Naive thymus-derived CD4-positive, alpha-beta T cell (primary cell): ENCODE data around the gene TSPAN15. TPM values are rescaled to one million over a fixed set of nuclear protein-coding genes. Genes with fewer than 3 reads are reported as not detected.

Experiments used
- ATAC-seq: fragments of 150-1000 bp; cut with Tn5 transposase; 2 replicates; pipeline ENCODE4 v1.10.0; 2021; ENCODE audit warnings: mild to moderate bottlenecking, moderate library complexity
- CTCF ChIA-PET: fragments of 350-600 bp; sonication (Branson Sonifier 250); formaldehyde crosslinking; loops from one replicate; lab custom pipeline; 2021; ENCODE audit warnings: antibody characterized with exemption; lab: Charles Lee
- POLR2A ChIA-PET: fragments of 350-600 bp; sonication (Branson Sonifier 250); formaldehyde crosslinking; loops from one replicate; lab custom pipeline; 2021; ENCODE audit warnings: antibody characterized with exemption, inconsistent platforms; lab: Charles Lee
- DNase-seq, 9 donors: peaks; one replicate each; pipeline versions ENCODE4 v3.0.0 to v3.0.0-alpha.2; 2020 to 2022; ENCODE audit warnings: mixed read lengths in 1 of 9
- H3K27ac ChIP-seq: one replicate; pipeline ENCODE4 v1.7.0; 2013; ENCODE audit warnings: mild to moderate bottlenecking, low read depth, low read length, moderate library complexity
- H3K27me3 ChIP-seq, 2 donors: one replicate each; pipeline ENCODE4 v1.7.0; 2013; ENCODE audit warnings: low read length in 2 of 2, mild to moderate bottlenecking in 2 of 2, moderate library complexity in 2 of 2; ENCODE audit not compliant: control insufficient read depth in 2 of 2, insufficient read depth in 2 of 2
- H3K36me3 ChIP-seq, 3 experiments: 1 replicate in 2 of 3; 2 replicates in 1 of 3; pipeline ENCODE4 v1.7.0; 2013; ENCODE audit warnings: low read length in 3 of 3, mild to moderate bottlenecking in 3 of 3, moderate library complexity in 1 of 3; ENCODE audit not compliant: insufficient read depth in 3 of 3, control insufficient read depth in 2 of 3
- H3K4me1 ChIP-seq, 2 donors: one replicate each; pipeline ENCODE4 v1.7.0; 2013; ENCODE audit warnings: low read length in 2 of 2, mild to moderate bottlenecking in 2 of 2, moderate library complexity in 1 of 2; ENCODE audit not compliant: control insufficient read depth in 2 of 2, insufficient read depth in 2 of 2
- H3K4me3 ChIP-seq: 2 replicates; pipeline ENCODE4 v1.7.0; 2013; ENCODE audit warnings: mild to moderate bottlenecking, low read length
- H3K9me3 ChIP-seq, 3 experiments: 1 replicate in 2 of 3; 2 replicates in 1 of 3; pipeline ENCODE4 v1.7.0; 2013; ENCODE audit warnings: low read length in 3 of 3; ENCODE audit not compliant: control insufficient read depth in 2 of 3
- H3K27ac Mint-ChIP-seq, 9 donors: one replicate each; pipeline ENCODE4 v1.8.0; 2020 to 2022; ENCODE audit warnings: mixed read lengths in 9 of 9, mild to moderate bottlenecking in 8 of 9, moderate library complexity in 5 of 9, inconsistent platforms in 2 of 9
- H3K27me3 Mint-ChIP-seq, 5 donors: one replicate each; pipeline ENCODE4 v1.8.0; 2021 to 2022; ENCODE audit warnings: mixed read lengths in 5 of 5, mild to moderate bottlenecking in 1 of 5
- H3K36me3 Mint-ChIP-seq, 5 donors: one replicate each; pipeline ENCODE4 v1.8.0; 2020 to 2022; ENCODE audit warnings: mixed read lengths in 5 of 5, mild to moderate bottlenecking in 3 of 5, inconsistent platforms in 1 of 5
- H3K4me1 Mint-ChIP-seq, 7 donors: one replicate each; pipeline ENCODE4 v1.8.0; 2020 to 2022; ENCODE audit warnings: mixed read lengths in 7 of 7, mild to moderate bottlenecking in 3 of 7, inconsistent platforms in 1 of 7
- H3K4me3 Mint-ChIP-seq, 10 donors: one replicate each; pipeline ENCODE4 v1.8.0; 2020 to 2022; ENCODE audit warnings: mild to moderate bottlenecking in 10 of 10, mixed read lengths in 10 of 10, moderate library complexity in 6 of 10, inconsistent platforms in 2 of 10
- H3K9me3 Mint-ChIP-seq, 11 donors: one replicate each; pipeline ENCODE4 v1.8.0; 2020 to 2022; ENCODE audit warnings: mixed read lengths in 11 of 11, mild to moderate bottlenecking in 4 of 11, inconsistent platforms in 1 of 11, moderate library complexity in 1 of 11
- intact Hi-C, 2 donors: fragments of 100-400 bp; cut with micrococcal nuclease; formaldehyde crosslinking; loops; one replicate each; pipeline ENCODE4 v1.15.1; 2023
- polyA plus RNA-seq, 2 donors: library from polyadenylated mRNA; unstranded; fragments of 300-500 nt; fragmentation: Illumina TruSeq; gene quantifications; one replicate each; pipeline ENCODE4 v1.2.3, GENCODE V29; 2021
- total RNA-seq, 6 experiments: library from RNA in 5 of 6; stranded (reverse) in 5 of 6; gene quantifications; 1 replicate in 5 of 6; 2 replicates in 1 of 6; pipeline ENCODE4 v1.2.3 and lab custom pipeline; 2021 to 2026

TSPAN15 gene
- total and polyA plus RNA-seq, 7 experiments from 2014 or later = 1.2 to 7.2 (median 2.1) TPM

GRCh38 chr10:69496352-69497230 is 45.3 kb downstream of the TSPAN15 start:
- no peak overlapping the region for H3K27ac Mint-ChIP-seq
- CTCF ChIA-PET = interaction anchor here (0.8 to 1.5 kb wide), 2 partner anchors 19 to 140 kb away, joined by 3 to 6 read pairs; no protein-coding TSS in a partner anchor

DNA sequence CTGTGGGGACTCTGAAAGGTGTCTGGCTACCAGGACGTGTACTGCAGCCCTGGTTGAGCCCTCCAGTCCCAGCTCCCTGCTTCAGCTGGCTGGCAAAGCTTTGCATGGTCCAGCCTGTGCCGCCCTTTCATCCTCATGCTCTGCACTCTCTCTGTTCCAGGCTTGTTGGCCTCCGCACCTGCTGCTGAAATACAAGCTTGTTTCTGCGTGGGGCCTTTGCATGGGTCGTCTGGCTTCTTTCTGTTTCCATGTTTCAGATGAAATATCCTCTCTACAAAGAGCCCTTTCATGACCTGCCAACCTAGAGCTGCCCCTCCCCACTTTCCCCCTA is 45.9 kb downstream of the TSPAN15 start:
- no peak overlapping the region for H3K27ac Mint-ChIP-seq
- H3K9me3 ChIP-seq = no peaks in the 10 kb centered on the region
- H3K4me3 ChIP-seq = no peak overlapping the region
- H3K27me3 Mint-ChIP-seq = no peaks in the 10 kb centered on the region
- H3K36me3 Mint-ChIP-seq = no peaks in the 10 kb centered on the region
- no peaks in the 10 kb centered on the region for H3K4me1 ChIP-seq
- no peaks in the 10 kb centered on the region for H3K9me3 Mint-ChIP-seq
- no peak overlapping the region for H3K27ac ChIP-seq
- no peaks in the 10 kb centered on the region for H3K27me3 ChIP-seq
- ChIA-PET CTCF (interaction anchor here (0.8 to 1.5 kb wide), 3 partner anchors 19 to 140 kb away, joined by 3 to 6 read pairs (median 4); no protein-coding TSS in a partner anchor), POLR2A (no interaction called here)
- no peaks in the 10 kb centered on the region for H3K36me3 ChIP-seq
- no peak for ATAC-seq
- peaks cover 0 to 6% (median 3%) of the 10 kb centered on the region in 7 donors for H3K4me1 Mint-ChIP-seq
- intact Hi-C loops = no loop called here
- no peak for DNase-seq
- H3K4me3 Mint-ChIP-seq = no peak overlapping the region

More at GRCh38 chr10:69496352-69497230, 45.3 kb downstream of the TSPAN15 start:
- no peaks in the 10 kb centered on the region for H3K27me3 Mint-ChIP-seq
- POLR2A ChIA-PET = no interaction called here
- no peak overlapping the region for H3K4me3 Mint-ChIP-seq
- Histone ChIP-seq H3K27me3 (no peaks in the 10 kb centered on the region), H3K4me1 (no peaks in the 10 kb centered on the region), H3K36me3 (no peaks in the 10 kb centered on the region), H3K4me3 (no peak overlapping the region), H3K27ac (no peak overlapping the region), H3K9me3 (no peaks in the 10 kb centered on the region)
- H3K36me3 Mint-ChIP-seq = no peaks in the 10 kb centered on the region
- DNase-seq = no peak
- H3K4me1 Mint-ChIP-seq = peaks cover 0 to 6% (median 3%) of the 10 kb centered on the region in 7 donors
- H3K9me3 Mint-ChIP-seq = no peaks in the 10 kb centered on the region
- ATAC-seq = no peak
- intact Hi-C loops = no loop called here

- Mint-ChIP-seq H3K27ac (no peak overlapping the region), H3K36me3 (no peaks in the 10 kb centered on the region), H3K4me1 (peaks cover 0 to 6% (median 3%) of the 10 kb centered on the region in 7 donors), H3K4me3 (no peak overlapping the region), H3K9me3 (no peaks in the 10 kb centered on the region), H3K27me3 (no peaks in the 10 kb centered on the region)
- H3K4me1 ChIP-seq = no peaks in the 10 kb centered on the region
- ChIA-PET CTCF (interaction anchor here (0.7 to 0.9 kb wide), 2 partner anchors 89 to 140 kb away, joined by 3 to 4 read pairs; no protein-coding TSS in a partner anchor), POLR2A (no interaction called here)
- no peak overlapping the region for H3K4me3 ChIP-seq
- no peaks in the 10 kb centered on the region for H3K27me3 ChIP-seq
- ATAC-seq = peak; percentile 44
- no peaks in the 10 kb centered on the region for H3K9me3 ChIP-seq
- intact Hi-C loops = no loop called here
- DNase-seq = no peak
- H3K36me3 ChIP-seq = no peaks in the 10 kb centered on the region
- H3K27ac ChIP-seq = no peak overlapping the region
These were observed 46.5 kb downstream of the TSPAN15 start for GRCh38 chr10:69497611-69498390.

DNA sequence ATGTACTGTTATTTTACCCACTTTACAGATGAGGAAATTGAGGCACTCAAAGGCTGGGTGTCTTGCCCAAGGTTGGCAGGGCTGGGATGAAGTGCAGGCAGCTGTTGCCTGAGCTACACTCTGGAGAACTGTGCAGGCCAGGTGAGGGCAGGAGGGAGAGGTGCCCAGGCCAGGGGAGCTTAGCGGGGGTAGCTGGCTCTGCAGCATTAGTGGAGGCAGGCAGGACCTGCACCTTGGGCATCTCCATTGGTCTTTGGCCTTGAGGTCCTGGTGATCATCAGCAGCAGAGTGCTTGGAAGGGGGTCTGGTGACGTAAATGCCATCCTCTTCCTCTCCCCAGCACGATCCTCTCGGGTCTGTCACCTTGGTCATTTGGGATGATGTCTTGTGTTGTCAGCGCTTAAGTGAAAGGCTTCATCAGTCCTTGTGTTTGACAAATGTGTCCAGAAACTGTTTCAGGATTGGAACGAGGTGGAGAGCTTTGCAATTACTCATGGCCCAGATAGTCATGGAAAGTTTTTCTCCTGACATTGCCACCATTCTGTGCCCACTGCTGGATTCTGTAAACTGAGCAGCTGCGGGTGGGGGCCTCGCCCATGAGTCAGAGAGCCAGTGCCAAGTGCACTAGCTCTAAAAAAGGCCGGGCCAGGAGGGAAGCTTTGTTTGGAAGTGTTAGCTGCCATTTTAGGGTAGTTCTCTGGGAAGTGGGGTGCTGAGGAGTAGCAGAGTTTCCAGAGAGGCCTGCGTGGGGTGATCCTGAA is 47.6 kb downstream of the TSPAN15 start:
- H3K36me3 Mint-ChIP-seq = no peaks in the 10 kb centered on the region
- no peaks in the 10 kb centered on the region for H3K9me3 Mint-ChIP-seq
- H3K27ac Mint-ChIP-seq = no peak overlapping the region
- ChIA-PET POLR2A (no interaction called here), CTCF (interaction anchor here (0.5 to 1.3 kb wide), 4 partner anchors 16 to 139 kb away, joined by 3 to 4 read pairs (median 3); no protein-coding TSS in a partner anchor)
- no peak overlapping the region for H3K4me3 Mint-ChIP-seq
- H3K27ac ChIP-seq = no peak overlapping the region
- DNase-seq (no peak), ATAC-seq (no peak)
- no peaks in the 10 kb centered on the region for H3K27me3 ChIP-seq
- no peaks in the 10 kb centered on the region for H3K9me3 ChIP-seq
- H3K4me3 ChIP-seq = no peak overlapping the region
- peaks cover 0 to 6% (median 3%) of the 10 kb centered on the region in 7 donors for H3K4me1 Mint-ChIP-seq
- H3K4me1 ChIP-seq = no peaks in the 10 kb centered on the region
- no peaks in the 10 kb centered on the region for H3K27me3 Mint-ChIP-seq
- H3K36me3 ChIP-seq = no peaks in the 10 kb centered on the region
- intact Hi-C loops = no loop called here

DNA sequence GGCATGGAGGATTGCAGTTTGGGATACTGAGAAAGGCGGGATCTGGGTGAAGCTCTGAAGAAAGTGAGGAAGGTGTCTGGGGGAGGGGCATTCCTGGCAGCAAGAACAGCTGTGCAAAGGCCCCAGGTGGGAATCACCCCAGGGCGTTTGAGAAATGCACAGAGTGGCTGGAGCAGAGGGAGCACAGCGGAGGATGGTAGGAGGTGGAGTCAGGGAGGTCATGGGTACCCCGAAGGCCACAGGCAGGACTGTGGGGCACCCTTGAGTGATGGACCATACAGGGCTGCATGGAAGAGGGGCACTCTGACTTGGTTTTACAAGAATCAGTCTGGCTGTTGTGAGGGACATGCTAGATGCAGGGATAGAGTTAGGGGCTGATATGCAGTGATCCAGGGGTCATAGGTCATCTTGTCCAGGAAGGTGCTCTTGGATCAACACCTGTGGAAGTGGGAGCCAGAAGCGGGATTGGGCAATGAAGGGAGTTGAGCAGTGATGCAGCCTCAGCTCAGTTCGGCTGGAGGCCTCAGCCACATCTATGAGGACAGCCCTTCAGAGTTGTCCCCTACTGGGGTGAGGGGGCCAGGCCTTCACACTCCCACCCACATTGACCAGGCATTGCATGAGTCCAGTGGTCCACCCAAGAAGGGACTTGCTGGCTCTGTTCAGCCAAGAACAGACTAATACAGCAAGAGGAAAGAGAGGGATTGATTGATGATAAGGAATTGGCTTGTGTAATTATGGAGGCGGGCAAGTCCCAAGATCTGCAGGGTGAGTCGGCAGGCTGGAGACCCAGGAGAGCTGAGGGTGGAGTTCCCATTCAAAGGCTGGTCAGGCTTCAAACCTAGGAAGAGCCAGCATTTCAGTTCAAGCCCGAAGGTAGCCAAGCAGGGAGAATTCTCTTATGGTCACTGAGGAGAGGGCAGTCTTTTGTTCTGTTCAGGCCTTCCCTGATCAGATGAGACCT is 48.7 kb downstream of the TSPAN15 start:
- ChIA-PET POLR2A (no interaction called here), CTCF (interaction anchor here (0.5 to 1.3 kb wide), 2 partner anchors 15 to 19 kb away, joined by 3 to 4 read pairs; no protein-coding TSS in a partner anchor)
- peak overlapping the region in 1 of 9 donors; percentile 1 for H3K27ac Mint-ChIP-seq
- H3K27me3 Mint-ChIP-seq = no peaks in the 10 kb centered on the region
- H3K4me3 Mint-ChIP-seq = no peak overlapping the region
- H3K36me3 Mint-ChIP-seq = no peaks in the 10 kb centered on the region
- ATAC-seq (no peak), DNase-seq (no peak)
- Histone ChIP-seq H3K9me3 (no peaks in the 10 kb centered on the region), H3K36me3 (no peaks in the 10 kb centered on the region), H3K27ac (no peak overlapping the region), H3K27me3 (no peaks in the 10 kb centered on the region), H3K4me1 (no peaks in the 10 kb centered on the region), H3K4me3 (no peak overlapping the region)
- H3K9me3 Mint-ChIP-seq = no peaks in the 10 kb centered on the region
- intact Hi-C loops = no loop called here
- peaks cover 0 to 6% (median 3%) of the 10 kb centered on the region in 7 donors for H3K4me1 Mint-ChIP-seq
